GM15510 (cell line): Measurements from ENCODE around the gene KIF6.

Experiments
- POLR2A ChIP-seq: IDR thresholded peaks from 3 replicates; pipeline ENCODE4 v1.6.1; 2011; ENCODE audit warnings: borderline replicate concordance; ENCODE audit not compliant: insufficient read length; ENCODE audit errors: extremely low read depth

Gene KIF6

GRCh38 chr6:39378175-39378959, 346.8 kb downstream of the KIF6 start:
- TF ChIP-seq POLR2A = no peak

GRCh38 chr6:39377539-39377950, 347.7 kb downstream of the KIF6 start:
- no peak for TF ChIP-seq POLR2A

GRCh38 chr6:39375405-39375804, 349.8 kb downstream of the KIF6 start:
- TF ChIP-seq POLR2A = no peak

GRCh38 chr6:39370390-39370789, 354.8 kb downstream of the KIF6 start:
- TF ChIP-seq POLR2A = no peak

- no peak for TF ChIP-seq POLR2A
These were observed 355.2 kb downstream of the KIF6 start for GRCh38 chr6:39369987-39370386.

GRCh38 chr6:39367700-39368099, 357.5 kb downstream of the KIF6 start:
- TF ChIP-seq POLR2A = no peak

- no peak for TF ChIP-seq POLR2A
These were observed 358.1 kb downstream of the KIF6 start for GRCh38 chr6:39366931-39367618.

GRCh38 chr6:39365281-39366074, 359.7 kb downstream of the KIF6 start:
- TF ChIP-seq POLR2A = no peak

GRCh38 chr6:39363280-39363679, 361.9 kb downstream of the KIF6 start:
- TF ChIP-seq POLR2A = no peak

- no peak for TF ChIP-seq POLR2A
These were observed 362.7 kb downstream of the KIF6 start for GRCh38 chr6:39362487-39362865.

- no peak for TF ChIP-seq POLR2A
These were observed 363.3 kb downstream of the KIF6 start for GRCh38 chr6:39361657-39362486.

- TF ChIP-seq POLR2A = no peak
These were observed 364.8 kb downstream of the KIF6 start for GRCh38 chr6:39360378-39360777.

GRCh38 chr6:39357998-39358686, 367.1 kb downstream of the KIF6 start:
- no peak for TF ChIP-seq POLR2A
